ENCODE measurements around the gene RASEF.

RASEF gene

DNA sequence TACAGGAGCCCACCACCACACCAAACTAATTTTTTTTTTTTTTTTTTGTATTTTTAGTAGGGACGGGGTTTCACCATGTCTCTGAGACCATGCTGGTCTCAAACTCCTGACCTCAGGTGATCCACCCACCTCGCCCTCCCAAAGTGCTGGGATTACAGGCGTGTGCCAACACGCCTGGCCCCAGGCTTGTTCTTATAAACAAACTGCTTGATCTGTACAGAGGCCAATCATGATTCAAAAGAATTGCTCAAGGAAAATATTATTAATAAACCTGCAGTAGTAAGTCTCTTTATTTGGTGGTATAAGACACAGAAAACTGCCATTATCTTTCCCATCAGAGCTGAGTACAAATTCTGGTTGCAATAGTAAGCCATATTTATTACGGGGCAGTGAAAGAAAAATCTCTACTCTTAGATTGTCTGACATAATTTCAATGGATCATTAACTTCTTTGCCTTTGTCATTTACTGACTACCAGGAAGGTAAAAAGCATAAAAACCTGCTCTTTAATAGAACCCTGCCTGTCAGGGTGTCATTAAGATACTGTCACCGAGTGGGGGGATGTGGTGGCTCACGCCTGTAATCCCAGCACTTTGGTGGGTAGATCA is 33.3 kb downstream of the RASEF start:
- Histone ChIP-seq H3K9ac (ENCODE audit: low read depth, low read length) (no peak overlapping the region), H3K9me3 (ENCODE audit: control insufficient read depth, insufficient read depth, low read length) (no peaks in the 10 kb centered on the region), H3K36me3 (ENCODE audit: control insufficient read depth, insufficient read depth, low read length) (no peaks in the 10 kb centered on the region), H3K4me3 (ENCODE audit: low read depth, low read length) (no peak overlapping the region), H3K27me3 (ENCODE audit: control insufficient read depth, insufficient read depth, low read length) (no peaks in the 10 kb centered on the region), H3K4me1 (ENCODE audit: control insufficient read depth, insufficient read depth, low read length) (no peaks in the 10 kb centered on the region)

- Histone ChIP-seq H3K4me3 (ENCODE audit: low read depth, low read length) (no peak overlapping the region), H3K9me3 (ENCODE audit: control insufficient read depth, insufficient read depth, low read length) (no peaks in the 10 kb centered on the region)
Observed at GRCh38 chr9:83027153-83027891, 35.6 kb downstream of the RASEF start.

GRCh38 chr9:83024506-83025125 is 38.3 kb downstream of the RASEF start:
- no peaks in the 10 kb centered on the region for H3K27me3 ChIP-seq (ENCODE audit: control insufficient read depth, insufficient read depth, low read length)
- H3K9me3 ChIP-seq (ENCODE audit: control insufficient read depth, insufficient read depth, low read length) = no peaks in the 10 kb centered on the region
- H3K4me1 ChIP-seq (ENCODE audit: control insufficient read depth, insufficient read depth, low read length) = no peaks in the 10 kb centered on the region
- no peaks in the 10 kb centered on the region for H3K36me3 ChIP-seq (ENCODE audit: control insufficient read depth, insufficient read depth, low read length)
- H3K4me3 ChIP-seq (ENCODE audit: low read depth, low read length) = no peak overlapping the region
- no peak overlapping the region for H3K9ac ChIP-seq (ENCODE audit: low read depth, low read length)

More at GRCh38 chr9:83027153-83027891, 35.6 kb downstream of the RASEF start:
- Histone ChIP-seq H3K27me3 (ENCODE audit: control insufficient read depth, insufficient read depth, low read length) (no peaks in the 10 kb centered on the region), H3K36me3 (ENCODE audit: control insufficient read depth, insufficient read depth, low read length) (no peaks in the 10 kb centered on the region), H3K9ac (ENCODE audit: low read depth, low read length) (no peak overlapping the region), H3K4me1 (ENCODE audit: control insufficient read depth, insufficient read depth, low read length) (no peaks in the 10 kb centered on the region)

- Histone ChIP-seq H3K36me3 (ENCODE audit: control insufficient read depth, insufficient read depth, low read length) (no peaks in the 10 kb centered on the region), H3K9ac (ENCODE audit: low read depth, low read length) (no peak overlapping the region), H3K4me3 (ENCODE audit: low read depth, low read length) (no peak overlapping the region), H3K4me1 (ENCODE audit: control insufficient read depth, insufficient read depth, low read length) (no peaks in the 10 kb centered on the region), H3K27me3 (ENCODE audit: control insufficient read depth, insufficient read depth, low read length) (no peaks in the 10 kb centered on the region), H3K9me3 (ENCODE audit: control insufficient read depth, insufficient read depth, low read length) (no peaks in the 10 kb centered on the region)
Observed at GRCh38 chr9:83023151-83023550, 39.8 kb downstream of the RASEF start.

GRCh38 chr9:83020864-83021263 is 42.1 kb downstream of the RASEF start:
- Histone ChIP-seq H3K27me3 (ENCODE audit: control insufficient read depth, insufficient read depth, low read length) (no peaks in the 10 kb centered on the region), H3K9me3 (ENCODE audit: control insufficient read depth, insufficient read depth, low read length) (no peaks in the 10 kb centered on the region), H3K36me3 (ENCODE audit: control insufficient read depth, insufficient read depth, low read length) (no peaks in the 10 kb centered on the region), H3K4me1 (ENCODE audit: control insufficient read depth, insufficient read depth, low read length) (no peaks in the 10 kb centered on the region), H3K9ac (ENCODE audit: low read depth, low read length) (no peak overlapping the region), H3K4me3 (ENCODE audit: low read depth, low read length) (no peak overlapping the region)

GRCh38 chr9:83020327-83020726 is 42.6 kb downstream of the RASEF start:
- H3K27me3 ChIP-seq (ENCODE audit: control insufficient read depth, insufficient read depth, low read length) = no peaks in the 10 kb centered on the region
- H3K4me3 ChIP-seq (ENCODE audit: low read depth, low read length) = no peak overlapping the region
- no peaks in the 10 kb centered on the region for H3K9me3 ChIP-seq (ENCODE audit: control insufficient read depth, insufficient read depth, low read length)
- no peak overlapping the region for H3K9ac ChIP-seq (ENCODE audit: low read depth, low read length)
- H3K4me1 ChIP-seq (ENCODE audit: control insufficient read depth, insufficient read depth, low read length) = no peaks in the 10 kb centered on the region
- H3K36me3 ChIP-seq (ENCODE audit: control insufficient read depth, insufficient read depth, low read length) = no peaks in the 10 kb centered on the region

- H3K4me1 ChIP-seq (ENCODE audit: control insufficient read depth, insufficient read depth, low read length) = no peaks in the 10 kb centered on the region
- H3K9me3 ChIP-seq (ENCODE audit: control insufficient read depth, insufficient read depth, low read length) = no peaks in the 10 kb centered on the region
Observed at GRCh38 chr9:83019246-83019645, 43.7 kb downstream of the RASEF start.

DNA sequence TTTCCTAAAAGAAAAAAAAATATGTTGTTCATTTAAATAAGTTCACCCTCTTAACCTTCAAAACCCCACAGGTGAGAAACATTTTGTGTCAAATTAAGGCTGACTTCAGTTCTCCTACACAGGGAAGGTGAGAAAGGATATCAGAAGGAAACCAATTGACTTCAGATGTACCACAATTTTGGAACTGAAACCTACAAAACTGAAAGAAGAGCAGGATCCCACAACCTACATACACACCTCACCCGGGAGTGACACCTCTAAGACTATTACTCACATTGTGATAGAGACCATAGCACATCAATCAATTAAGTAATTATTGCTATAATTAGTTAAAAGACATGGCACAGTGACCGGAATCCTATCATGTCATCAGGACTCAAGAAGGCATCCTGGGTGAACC is 47.0 kb downstream of the RASEF start:
- no peaks in the 10 kb centered on the region for H3K4me1 ChIP-seq (ENCODE audit: control insufficient read depth, insufficient read depth, low read length)
- no peaks in the 10 kb centered on the region for H3K36me3 ChIP-seq (ENCODE audit: control insufficient read depth, insufficient read depth, low read length)
- H3K4me3 ChIP-seq (ENCODE audit: low read depth, low read length) = no peak overlapping the region
- no peak overlapping the region for H3K9ac ChIP-seq (ENCODE audit: low read depth, low read length)
- no peaks in the 10 kb centered on the region for H3K27me3 ChIP-seq (ENCODE audit: control insufficient read depth, insufficient read depth, low read length)
- no peaks in the 10 kb centered on the region for H3K9me3 ChIP-seq (ENCODE audit: control insufficient read depth, insufficient read depth, low read length)

More at GRCh38 chr9:83019246-83019645, 43.7 kb downstream of the RASEF start:
- no peaks in the 10 kb centered on the region for H3K36me3 ChIP-seq (ENCODE audit: control insufficient read depth, insufficient read depth, low read length)
- no peak overlapping the region for H3K9ac ChIP-seq (ENCODE audit: low read depth, low read length)
- H3K27me3 ChIP-seq (ENCODE audit: control insufficient read depth, insufficient read depth, low read length) = no peaks in the 10 kb centered on the region
- no peak overlapping the region for H3K4me3 ChIP-seq (ENCODE audit: low read depth, low read length)

- Histone ChIP-seq H3K9me3 (ENCODE audit: control insufficient read depth, insufficient read depth, low read length) (no peaks in the 10 kb centered on the region), H3K9ac (ENCODE audit: low read depth, low read length) (no peak overlapping the region)
Observed at GRCh38 chr9:83013867-83014605, 48.9 kb downstream of the RASEF start.

DNA sequence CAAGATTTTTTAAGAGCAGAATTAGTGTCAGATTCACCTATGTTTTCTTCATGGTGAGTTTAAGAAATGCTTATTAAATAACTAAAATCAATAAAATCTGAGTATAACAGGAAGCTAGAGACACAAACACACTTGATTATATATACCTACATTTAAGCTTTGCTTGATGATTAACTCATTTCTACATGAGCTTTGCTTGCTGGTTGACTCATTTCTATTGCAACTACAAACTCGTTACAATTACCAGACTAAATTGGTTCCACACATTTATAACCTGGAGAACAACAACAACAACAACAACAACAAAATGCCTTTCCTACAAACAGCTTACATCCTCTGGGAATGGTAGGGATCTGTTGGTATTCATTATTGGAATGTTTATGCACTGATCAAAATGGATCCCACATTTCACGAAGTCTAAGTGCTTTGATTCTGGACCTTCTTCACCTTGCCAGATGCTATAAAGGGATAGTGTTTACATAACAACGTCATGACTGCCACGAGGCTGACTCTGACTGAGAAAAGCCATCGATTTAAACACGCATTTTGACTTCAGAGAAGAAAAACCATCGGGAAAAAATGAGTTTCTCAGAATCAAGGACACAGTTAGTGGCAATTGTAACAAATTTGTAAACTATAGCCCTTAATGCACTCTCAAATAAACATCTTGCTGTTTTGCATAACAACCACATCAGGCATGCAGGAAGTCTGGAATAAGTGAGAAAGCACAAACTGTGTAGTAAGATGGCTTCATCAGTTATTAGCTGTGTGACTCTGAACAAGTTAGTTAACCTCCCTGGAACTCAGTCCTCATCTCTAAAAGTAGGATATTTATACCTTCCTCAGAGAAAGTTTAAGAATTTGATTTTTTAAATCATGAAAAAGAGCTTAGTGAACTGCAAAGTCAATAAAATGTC is 49.8 kb downstream of the RASEF start:
- H3K4me3 ChIP-seq (ENCODE audit: low read depth, low read length) = no peak overlapping the region
- H3K9me3 ChIP-seq (ENCODE audit: control insufficient read depth, insufficient read depth, low read length) = no peaks in the 10 kb centered on the region
- no peaks in the 10 kb centered on the region for H3K27me3 ChIP-seq (ENCODE audit: control insufficient read depth, insufficient read depth, low read length)
- no peak overlapping the region for H3K9ac ChIP-seq (ENCODE audit: low read depth, low read length)
- H3K36me3 ChIP-seq (ENCODE audit: control insufficient read depth, insufficient read depth, low read length) = no peaks in the 10 kb centered on the region
- no peaks in the 10 kb centered on the region for H3K4me1 ChIP-seq (ENCODE audit: control insufficient read depth, insufficient read depth, low read length)

More at GRCh38 chr9:83013867-83014605, 48.9 kb downstream of the RASEF start:
- Histone ChIP-seq H3K4me1 (ENCODE audit: control insufficient read depth, insufficient read depth, low read length) (no peaks in the 10 kb centered on the region), H3K27me3 (ENCODE audit: control insufficient read depth, insufficient read depth, low read length) (no peaks in the 10 kb centered on the region), H3K4me3 (ENCODE audit: low read depth, low read length) (no peak overlapping the region), H3K36me3 (ENCODE audit: control insufficient read depth, insufficient read depth, low read length) (no peaks in the 10 kb centered on the region)

Measured in iPS-15b (cell line).